ENCODE measurements around the gene BMPR1B. TPM values are rescaled to one million over a fixed set of nuclear protein-coding genes. Genes with fewer than 3 reads are reported as not detected.
"Not testable (repeated sequence)": the region's sequence is repeated elsewhere in the genome, so short reads cannot be mapped to it uniquely, and the experiment has no call there.

BMPR1B gene
- total and polyA plus RNA-seq, 12 donors, result 0.04 to 7.8 (median 2.5) TPM

DNA sequence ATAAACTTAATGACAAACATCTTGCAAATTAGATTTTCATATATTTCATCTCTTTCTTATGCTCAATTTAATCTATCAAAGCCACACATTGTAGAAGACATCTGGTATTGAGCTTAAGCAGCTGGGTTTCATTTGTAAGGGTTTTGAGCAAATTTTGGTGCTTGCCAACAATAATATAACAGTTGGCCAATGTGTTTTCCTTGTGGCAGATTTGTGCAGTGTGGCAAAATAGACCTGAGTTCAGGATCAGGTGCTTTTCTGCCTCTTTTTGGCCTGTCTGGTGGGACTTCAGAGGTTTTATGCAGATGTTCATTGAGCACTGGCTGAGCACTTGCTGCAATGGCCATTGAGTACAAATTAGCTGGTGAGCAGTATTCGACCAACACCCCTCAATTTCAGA is 301.9 kb downstream of the BMPR1B start:
- H3K27ac ChIP-seq, result no peak overlapping the region
- intact Hi-C loops (cut with DNase I), result no loop called here
- H3K27me3 ChIP-seq, result no peaks in the 10 kb centered on the region
- no peaks in the 10 kb centered on the region for H3K36me3 ChIP-seq
- no peak overlapping the region for H3K4me3 ChIP-seq
- WGBS, 2 donors, result 44 to 52% methylated on average over 1 of the region's 1 CpG
- H3K9me3 ChIP-seq, result no peaks in the 10 kb centered on the region
- peaks cover 0 to 25% (median 0%) of the 10 kb centered on the region in 9 donors for H3K4me1 ChIP-seq
- TF ChIP-seq, protein P1, sequence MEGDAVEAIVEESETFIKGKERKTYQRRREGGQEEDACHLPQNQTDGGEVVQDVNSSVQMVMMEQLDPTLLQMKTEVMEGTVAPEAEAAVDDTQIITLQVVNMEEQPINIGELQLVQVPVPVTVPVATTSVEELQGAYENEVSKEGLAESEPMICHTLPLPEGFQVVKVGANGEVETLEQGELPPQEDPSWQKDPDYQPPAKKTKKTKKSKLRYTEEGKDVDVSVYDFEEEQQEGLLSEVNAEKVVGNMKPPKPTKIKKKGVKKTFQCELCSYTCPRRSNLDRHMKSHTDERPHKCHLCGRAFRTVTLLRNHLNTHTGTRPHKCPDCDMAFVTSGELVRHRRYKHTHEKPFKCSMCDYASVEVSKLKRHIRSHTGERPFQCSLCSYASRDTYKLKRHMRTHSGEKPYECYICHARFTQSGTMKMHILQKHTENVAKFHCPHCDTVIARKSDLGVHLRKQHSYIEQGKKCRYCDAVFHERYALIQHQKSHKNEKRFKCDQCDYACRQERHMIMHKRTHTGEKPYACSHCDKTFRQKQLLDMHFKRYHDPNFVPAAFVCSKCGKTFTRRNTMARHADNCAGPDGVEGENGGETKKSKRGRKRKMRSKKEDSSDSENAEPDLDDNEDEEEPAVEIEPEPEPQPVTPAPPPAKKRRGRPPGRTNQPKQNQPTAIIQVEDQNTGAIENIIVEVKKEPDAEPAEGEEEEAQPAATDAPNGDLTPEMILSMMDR (IDR thresholded peaks at IDR 0.05), result no peak
- DNase-seq (no peak), ATAC-seq (peak in 2 of 8 donors; percentile 20 to 62)

DNA sequence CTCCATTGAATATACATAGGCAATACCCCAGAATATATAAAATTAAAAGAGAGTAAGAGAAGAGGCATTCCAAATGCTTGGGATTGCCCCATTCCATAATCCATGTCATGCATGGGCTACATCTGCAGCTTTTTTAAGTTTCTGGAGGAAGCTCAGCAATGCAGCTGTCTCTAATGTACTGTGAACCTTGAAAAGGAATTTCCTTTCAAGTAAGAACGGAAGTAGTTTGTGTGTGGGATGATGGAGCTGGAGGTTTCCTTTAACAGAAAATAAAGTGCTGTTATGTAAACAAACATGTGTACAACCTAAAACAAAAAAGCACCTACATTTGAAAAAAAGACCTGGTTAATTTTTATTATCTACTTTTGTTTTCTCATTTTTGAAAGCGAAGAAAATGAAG is 303.5 kb downstream of the BMPR1B start:
- Histone ChIP-seq H3K9me3 (no peaks in the 10 kb centered on the region), H3K27me3 (no peaks in the 10 kb centered on the region), H3K36me3 (no peaks in the 10 kb centered on the region), H3K4me3 (no peak overlapping the region), H3K27ac (no peak overlapping the region), H3K4me1 (peaks cover 0 to 25% (median 4%) of the 10 kb centered on the region in 9 donors)
- TF ChIP-seq, protein P1 (IDR thresholded peaks at IDR 0.05), result no peak
- DNase-seq (no peak), ATAC-seq (peak in 1 of 8 donors; percentile 69)
- 59 to 75% methylated on average over 2 of the region's 2 CpGs for WGBS, 2 donors
- intact Hi-C loops (cut with DNase I), result no loop called here

DNA sequence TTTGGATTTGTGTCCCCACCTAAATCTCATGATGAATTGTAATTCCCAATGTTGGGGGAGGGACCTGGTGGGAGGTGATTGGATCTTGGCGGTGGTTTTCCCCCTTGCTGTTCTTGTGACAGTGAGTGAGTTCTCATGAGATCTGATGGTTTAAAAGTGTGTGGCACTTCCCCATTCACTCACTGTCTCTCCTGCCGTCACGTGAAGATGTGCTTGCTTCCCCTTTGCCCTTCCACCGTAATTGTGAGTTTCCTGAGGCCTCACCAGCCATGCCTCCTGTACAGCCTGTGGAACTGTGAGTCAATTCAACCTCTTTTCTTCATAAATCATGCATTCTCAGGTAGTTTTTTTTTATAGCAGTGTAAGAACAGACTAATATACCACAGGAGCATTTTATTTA is 304.0 kb downstream of the BMPR1B start:
- H3K36me3 ChIP-seq; ATAC-seq; DNase-seq; H3K4me3 ChIP-seq; H3K9me3 ChIP-seq; H3K27ac ChIP-seq; intact Hi-C loops (cut with DNase I); H3K27me3 ChIP-seq: not testable (repeated sequence)
- WGBS, 2 donors, result 66 to 78% methylated on average over 4 of the region's 4 CpGs
- H3K4me1 ChIP-seq, result peaks cover 0 to 25% (median 4%) of the 10 kb centered on the region in 9 donors

DNA sequence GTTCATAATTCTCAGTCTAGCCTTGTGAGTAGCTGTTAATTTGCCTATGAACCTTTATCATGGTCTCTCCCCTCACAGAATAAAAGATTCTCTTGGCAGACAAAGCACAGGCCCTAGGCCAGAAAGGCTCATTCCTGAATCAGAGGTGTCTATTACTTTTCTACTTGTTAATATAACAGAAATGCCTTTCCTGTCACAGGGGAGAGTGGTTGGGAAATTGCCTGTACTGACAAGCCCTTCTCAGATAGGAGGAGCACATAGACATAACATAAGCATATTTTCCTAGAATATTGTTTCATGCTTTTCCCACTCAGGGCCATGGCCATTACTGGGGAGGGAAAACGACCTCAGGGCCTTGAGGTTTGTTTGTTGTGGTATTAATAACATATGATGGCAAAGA is 308.3 kb downstream of the BMPR1B start:
- no peak overlapping the region for H3K4me3 ChIP-seq
- DNase-seq (no peak), ATAC-seq (no peak)
- WGBS, 2 donors, result 57 to 58% methylated on average over 1 of the region's 1 CpG
- H3K4me1 ChIP-seq, result peaks cover 0 to 7% (median 0%) of the 10 kb centered on the region in 9 donors
- no peaks in the 10 kb centered on the region for H3K36me3 ChIP-seq
- H3K27me3 ChIP-seq, result no peaks in the 10 kb centered on the region
- TF ChIP-seq, protein P1 (IDR thresholded peaks at IDR 0.05), result no peak
- no peak overlapping the region for H3K27ac ChIP-seq
- no peaks in the 10 kb centered on the region for H3K9me3 ChIP-seq
- intact Hi-C loops (cut with DNase I), result no loop called here

DNA sequence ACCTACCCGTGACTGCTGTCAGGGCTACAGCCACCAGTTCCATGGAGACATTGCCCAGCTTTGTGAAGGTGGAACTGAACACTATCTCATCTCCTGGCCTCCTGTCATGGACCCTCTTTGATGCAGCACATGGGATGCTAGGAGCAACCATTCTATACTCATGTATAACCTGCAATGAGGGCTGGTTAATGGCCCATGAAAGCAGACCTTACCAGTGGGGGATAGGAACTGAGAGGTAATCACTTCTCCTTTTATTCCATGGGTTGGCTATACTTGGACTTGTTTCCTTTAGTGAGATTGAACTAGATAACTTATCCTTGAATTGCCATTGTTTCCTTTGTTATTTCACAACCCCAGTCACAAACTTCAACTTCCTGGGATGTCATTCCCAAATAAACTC is 310.6 kb downstream of the BMPR1B start:
- H3K4me1 ChIP-seq, result peaks cover 0 to 4% (median 0%) of the 10 kb centered on the region in 9 donors
- H3K27ac ChIP-seq, result no peak overlapping the region
- 89 to 100% methylated on average over 1 of the region's 1 CpG for WGBS, 2 donors
- DNase-seq (no peak), ATAC-seq (no peak)
- no peaks in the 10 kb centered on the region for H3K27me3 ChIP-seq
- peaks cover 0 to 3% (median 0%) of the 10 kb centered on the region in 11 donors for H3K9me3 ChIP-seq
- H3K36me3 ChIP-seq, result no peaks in the 10 kb centered on the region
- H3K4me3 ChIP-seq, result no peak overlapping the region
- TF ChIP-seq, protein P1 (IDR thresholded peaks at IDR 0.05), result no peak
- intact Hi-C loops (cut with DNase I), result no loop called here
